HCT116 (cell line): ENCODE data around the gene CNPY1. TPM values are rescaled to one million over a fixed set of nuclear protein-coding genes. Genes with fewer than 3 reads are reported as not detected.

Experiments used
- ATAC-seq: fragments of 200-7000 bp; cut with Tn5 transposase; 2 replicates; pipeline ENCODE4 v1.9.1; 2020; ENCODE audit warnings: mild to moderate bottlenecking, moderate library complexity
- BruUV-seq: library from RNA; stranded (reverse); fragments of 400-500 nt; replicated peaks from 2 replicates; lab custom pipeline; 2021; lab: Mats Ljungman, UMichigan
- CTCF ChIA-PET: fragments of 300-600 bp; sonication (Branson Sonifier 250); formaldehyde crosslinking; loops from one replicate; lab custom pipeline; 2021; ENCODE audit warnings: antibody characterized with exemption; lab: Charles Lee
- POLR2A ChIA-PET: fragments of 300-600, 350-600 bp; sonication (Branson Sonifier 250); formaldehyde crosslinking; loops from one replicate; lab custom pipeline; 2021; ENCODE audit warnings: antibody characterized with exemption; lab: Charles Lee
- RAD21 ChIA-PET, 2 experiments: fragments of 300-600 bp; sonication (Branson Sonifier 250); formaldehyde crosslinking; loops; one replicate each; lab custom pipeline; 2023; ENCODE audit warnings: low total read pairs in 2 of 2; ENCODE audit not compliant: uncharacterized antibody in 2 of 2, unreplicated experiment in 2 of 2, low non-redundant PET in 1 of 2; lab: Charles Lee
- DNase-seq: peaks from one replicate; pipeline ENCODE4 v3.0.0-alpha.2; 2010; ENCODE audit warnings: low read depth, low spot score
- H2AFZ ChIP-seq: fragments of 200-600 bp; shearing (Covaris generic), sonication (generic); 2 replicates; pipeline ENCODE4 v1.6.1; 2017; ENCODE audit warnings: low read depth, mixed run types, mixed read lengths, antibody characterized with exemption, low read length; ENCODE audit not compliant: poor library complexity, severe bottlenecking
- H3K27ac ChIP-seq: 2 replicates; pipeline ENCODE4 v1.5.1; 2012; ENCODE audit warnings: low read depth, low read length
- H3K27me3 ChIP-seq: fragments of 200-600 bp; sonication (generic); 2 replicates; pipeline ENCODE4 v1.6.1; 2016; ENCODE audit warnings: mixed run types, low read length, mixed read lengths; ENCODE audit not compliant: insufficient read depth
- H3K36me3 ChIP-seq, 2 experiments: fragments of 200-500 bp in 1 of 2; fragments of 200-600 bp in 1 of 2; sonication (Bioruptor generic) in 1 of 2; sonication (generic) in 1 of 2; 2 replicates each; pipeline versions ENCODE4 v1.5.1 to v1.6.1; 2014 to 2016; ENCODE audit warnings: low read length in 2 of 2, inconsistent platforms in 1 of 2, mixed read lengths in 1 of 2, mixed run types in 1 of 2; ENCODE audit not compliant: insufficient read depth in 2 of 2, control insufficient read depth in 1 of 2
- H3K4me1 ChIP-seq, 2 experiments: fragments of 200-600 bp in 1 of 2; sonication (generic) in 1 of 2; 2 replicates each; pipeline versions ENCODE4 v1.5.1 to v1.6.1; 2012 to 2017; ENCODE audit warnings: low read length in 2 of 2, inconsistent platforms in 1 of 2, mild to moderate bottlenecking in 1 of 2, mixed read lengths in 1 of 2, mixed run types in 1 of 2, moderate library complexity in 1 of 2; ENCODE audit not compliant: insufficient read depth in 2 of 2, control insufficient read depth in 1 of 2
- H3K4me2 ChIP-seq: fragments of 200-600 bp; sonication (generic); 2 replicates; pipeline ENCODE4 v1.6.1; 2017; ENCODE audit warnings: mixed run types, low read length, mixed read lengths
- H3K4me3 ChIP-seq, 2 experiments: fragments of 200-600 bp in 1 of 2; sonication (generic) in 1 of 2; replicated peaks in 1 of 2; 2 replicates each; pipeline ENCODE4 v1.5.1; 2011 to 2016; ENCODE audit warnings: low read length in 2 of 2, control low read depth in 1 of 2, low read depth in 1 of 2, mild to moderate bottlenecking in 1 of 2, mixed read lengths in 1 of 2, mixed run types in 1 of 2
- H3K79me2 ChIP-seq: fragments of 200-600 bp; sonication (generic); 2 replicates; pipeline ENCODE4 v1.6.1; 2017; ENCODE audit warnings: mild to moderate bottlenecking, mixed run types, low read length, moderate library complexity, mixed read lengths; ENCODE audit not compliant: insufficient read depth
- H3K9ac ChIP-seq: fragments of 200-600 bp; sonication (generic); 2 replicates; pipeline ENCODE4 v1.6.1; 2016; ENCODE audit warnings: low read length, mixed read lengths
- H3K9me2 ChIP-seq: fragments of 200-600 bp; sonication (generic), shearing (Covaris generic); 2 replicates; pipeline ENCODE4 v1.6.1; 2017; ENCODE audit warnings: mixed run types, mild to moderate bottlenecking, moderate library complexity; ENCODE audit not compliant: insufficient read depth
- H3K9me3 ChIP-seq, 2 experiments: fragments of 200-500 bp in 1 of 2; fragments of 200-600 bp in 1 of 2; sonication (Bioruptor generic) in 1 of 2; sonication (generic) in 1 of 2; 2 replicates each; pipeline ENCODE4 v1.6.1; 2014 to 2017; ENCODE audit warnings: low read length in 2 of 2, mixed read lengths in 2 of 2, inconsistent platforms in 1 of 2, low read depth in 1 of 2, mild to moderate bottlenecking in 1 of 2, mixed run types in 1 of 2, moderate library complexity in 1 of 2; ENCODE audit not compliant: control insufficient read depth in 1 of 2, insufficient read depth in 1 of 2
- H4K20me1 ChIP-seq: fragments of 200-600 bp; sonication (generic), shearing (Covaris generic); 2 replicates; pipeline ENCODE4 v1.6.1; 2017; ENCODE audit warnings: mixed run types, mild to moderate bottlenecking, moderate library complexity; ENCODE audit not compliant: insufficient read depth
- CBX3 ChIP-seq: IDR thresholded peaks from 2 replicates; pipeline ENCODE4 v1.6.1; 2012; ENCODE audit warnings: low read depth
- CEBPB ChIP-seq: IDR thresholded peaks from 2 replicates; pipeline ENCODE4 v1.6.1; 2012; ENCODE audit warnings: low read depth
- EGR1 ChIP-seq: IDR thresholded peaks from 2 replicates; pipeline ENCODE4 v1.6.1; 2012; ENCODE audit warnings: low read depth
- ELF1 ChIP-seq: IDR thresholded peaks from 2 replicates; pipeline ENCODE4 v1.6.1; 2012; ENCODE audit warnings: low read depth, borderline replicate concordance
- EZH2phosphoT487 ChIP-seq: fragments of 200-600 bp; IDR thresholded peaks from 2 replicates; pipeline ENCODE4 v1.6.1; 2018; ENCODE audit warnings: antibody characterized with exemption, borderline replicate concordance
- JUND ChIP-seq: IDR thresholded peaks from 2 replicates; pipeline ENCODE4 v1.6.1; 2012
- POLR2A ChIP-seq: IDR thresholded peaks from 2 replicates; pipeline ENCODE4 v1.7.0; 2011; ENCODE audit warnings: borderline replicate concordance; ENCODE audit not compliant: insufficient read depth, insufficient read length; ENCODE audit errors: extremely low read depth
- POLR2AphosphoS5 ChIP-seq: IDR thresholded peaks from 2 replicates; pipeline ENCODE4 v1.6.1; 2011; ENCODE audit warnings: mild to moderate bottlenecking, low read depth, low read length, moderate library complexity
- RAD21 ChIP-seq: IDR thresholded peaks from 2 replicates; pipeline ENCODE4 v1.6.1; 2012; ENCODE audit warnings: low read depth, mild to moderate bottlenecking
- SIN3A ChIP-seq: IDR thresholded peaks from 2 replicates; pipeline ENCODE4 v1.6.1; 2012; ENCODE audit warnings: low read depth
- TCF7L2 ChIP-seq: IDR thresholded peaks from 2 replicates; pipeline ENCODE4 v1.7.0; 2011; ENCODE audit warnings: borderline replicate concordance, inconsistent platforms; ENCODE audit not compliant: insufficient read depth, insufficient read length; ENCODE audit errors: extremely low read depth
- YY1 ChIP-seq: IDR thresholded peaks from 2 replicates; pipeline ENCODE4 v1.6.1; 2011; ENCODE audit warnings: low read length, low read depth, moderate library complexity, mild to moderate bottlenecking; ENCODE audit not compliant: insufficient replicate concordance; ENCODE audit errors: extremely low read depth
- ZNF274 ChIP-seq: fragments of 200-500 bp; sonication (Bioruptor generic); IDR thresholded peaks from 2 replicates; pipeline ENCODE4 v1.6.1; 2014; ENCODE audit warnings: mild to moderate bottlenecking, low read depth, low read length, inconsistent platforms
- intact Hi-C: fragments of 100-400 bp; cut with micrococcal nuclease; formaldehyde crosslinking; loops from 2 replicates; pipeline ENCODE4 v1.10.0; 2022
- total RNA-seq: library from RNA; stranded (reverse); gene quantifications from one replicate; pipeline ENCODE4 v1.2.1, GENCODE V29; 2021; ENCODE audit not compliant: unreplicated experiment
- TF ChIP-seq, protein P1 (sequence below): IDR thresholded peaks from 2 replicates; pipeline ENCODE4 v1.6.1; 2011; ENCODE audit warnings: mild to moderate bottlenecking, low read length, moderate library complexity; ENCODE audit not compliant: insufficient replicate concordance; ENCODE audit errors: extremely low read depth
- TF ChIP-seq, protein P2 (sequence below): IDR thresholded peaks from 2 replicates; pipeline ENCODE4 v1.6.1; 2012
- TF ChIP-seq, protein P3 (sequence below): IDR thresholded peaks from 2 replicates; pipeline ENCODE4 v1.6.1; 2012; ENCODE audit warnings: low read depth

CNPY1 gene
- total RNA-seq, 1 experiment from 2014 or later = not detected

DNA sequence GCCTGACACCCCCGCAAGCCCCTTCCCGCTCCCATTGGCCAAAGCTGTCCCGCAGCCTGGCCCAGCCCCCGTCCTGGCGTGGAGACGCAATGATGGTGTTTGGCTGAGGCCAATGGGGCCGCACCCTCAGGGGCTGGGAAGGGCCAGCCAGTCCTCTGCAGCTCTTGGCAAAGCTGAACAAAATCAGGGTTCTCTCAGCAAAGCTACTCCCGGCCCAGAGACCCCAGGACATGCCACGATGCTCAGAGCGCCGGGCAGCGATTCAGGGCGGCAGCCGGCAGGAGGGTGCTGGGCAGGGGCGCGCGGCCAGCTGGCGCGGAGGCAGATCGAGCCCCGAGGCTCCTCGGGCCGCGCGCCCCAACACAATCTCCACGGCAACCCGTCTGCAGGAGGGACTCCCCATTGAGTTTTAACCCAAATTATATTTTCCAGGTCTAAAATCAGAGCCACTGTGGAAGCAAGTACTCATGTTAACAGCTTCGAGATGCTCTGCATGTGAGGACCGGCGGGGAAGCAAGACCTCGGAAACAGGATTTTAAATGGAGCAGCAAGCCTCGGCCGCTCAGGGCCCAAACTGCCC is 8.8 kb upstream of the CNPY1 start:
- CTCF ChIA-PET = no interaction called here
- RAD21 ChIA-PET = no interaction called here
- Histone ChIP-seq H3K4me2 (no peak overlapping the region), H3K27ac (no peak overlapping the region), H3K9ac (no peak overlapping the region), H3K9me3 (no peaks in the 10 kb centered on the region), H3K4me1 (no peaks in the 10 kb centered on the region), H3K4me3 (no peak overlapping the region), H3K79me2 (no peaks in the 10 kb centered on the region), H3K9me2 (no peaks in the 10 kb centered on the region), H2AFZ (no peak overlapping the region), H3K27me3 (no peaks in the 10 kb centered on the region), H3K36me3 (no peaks in the 10 kb centered on the region), H4K20me1 (no peaks in the 10 kb centered on the region)
- intact Hi-C loops = no loop called here
- POLR2A ChIA-PET = no interaction called here
- no TSS peak for BruUV-seq
- TF ChIP-seq TCF7L2 (no peak), YY1 (no peak), CEBPB (no peak), JUND (no peak), EZH2phosphoT487 (no peak), EGR1 (no peak)
- TF ChIP-seq, protein P1, sequence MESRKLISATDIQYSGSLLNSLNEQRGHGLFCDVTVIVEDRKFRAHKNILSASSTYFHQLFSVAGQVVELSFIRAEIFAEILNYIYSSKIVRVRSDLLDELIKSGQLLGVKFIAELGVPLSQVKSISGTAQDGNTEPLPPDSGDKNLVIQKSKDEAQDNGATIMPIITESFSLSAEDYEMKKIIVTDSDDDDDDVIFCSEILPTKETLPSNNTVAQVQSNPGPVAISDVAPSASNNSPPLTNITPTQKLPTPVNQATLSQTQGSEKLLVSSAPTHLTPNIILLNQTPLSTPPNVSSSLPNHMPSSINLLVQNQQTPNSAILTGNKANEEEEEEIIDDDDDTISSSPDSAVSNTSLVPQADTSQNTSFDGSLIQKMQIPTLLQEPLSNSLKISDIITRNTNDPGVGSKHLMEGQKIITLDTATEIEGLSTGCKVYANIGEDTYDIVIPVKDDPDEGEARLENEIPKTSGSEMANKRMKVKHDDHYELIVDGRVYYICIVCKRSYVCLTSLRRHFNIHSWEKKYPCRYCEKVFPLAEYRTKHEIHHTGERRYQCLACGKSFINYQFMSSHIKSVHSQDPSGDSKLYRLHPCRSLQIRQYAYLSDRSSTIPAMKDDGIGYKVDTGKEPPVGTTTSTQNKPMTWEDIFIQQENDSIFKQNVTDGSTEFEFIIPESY = no peak
- DNase-seq = no peak
- ATAC-seq = no peak

DNA sequence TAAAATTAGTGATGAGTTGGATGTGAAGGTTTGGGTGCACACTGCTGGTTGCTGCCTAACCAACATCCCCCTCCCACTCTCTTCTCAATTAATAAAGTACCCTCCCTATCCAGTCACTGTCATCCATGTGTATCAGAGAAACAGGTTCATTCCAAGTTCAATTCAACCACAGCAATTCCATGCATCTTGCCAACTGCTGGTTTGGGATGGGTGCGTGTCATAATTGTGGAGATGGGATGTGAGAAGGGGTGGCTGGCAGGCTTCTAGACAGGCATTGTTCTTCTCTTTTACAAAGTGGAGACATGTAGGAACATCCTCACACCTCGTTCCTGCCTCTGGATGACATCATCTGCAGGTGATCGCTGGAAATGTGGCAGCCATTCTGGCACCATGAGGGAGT is 7.5 kb upstream of the CNPY1 start:
- DNase-seq = no peak
- Histone ChIP-seq H4K20me1 (no peaks in the 10 kb centered on the region), H3K9me2 (no peaks in the 10 kb centered on the region), H3K4me3 (no peak overlapping the region), H3K36me3 (no peaks in the 10 kb centered on the region), H2AFZ (no peak overlapping the region), H3K27me3 (no peaks in the 10 kb centered on the region), H3K4me2 (no peak overlapping the region), H3K9me3 (no peaks in the 10 kb centered on the region), H3K9ac (no peak overlapping the region), H3K4me1 (no peaks in the 10 kb centered on the region), H3K27ac (no peak overlapping the region), H3K79me2 (no peaks in the 10 kb centered on the region)
- intact Hi-C loops = no loop called here
- BruUV-seq = no TSS peak
- TF ChIP-seq YY1 (no peak), POLR2AphosphoS5 (no peak), ZNF274 (no peak), EGR1 (no peak), ELF1 (no peak), POLR2A (no peak), SIN3A (no peak), RAD21 (no peak), CBX3 (no peak)
- TF ChIP-seq, protein P2, sequence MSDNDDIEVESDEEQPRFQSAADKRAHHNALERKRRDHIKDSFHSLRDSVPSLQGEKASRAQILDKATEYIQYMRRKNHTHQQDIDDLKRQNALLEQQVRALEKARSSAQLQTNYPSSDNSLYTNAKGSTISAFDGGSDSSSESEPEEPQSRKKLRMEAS = no peak
- TF ChIP-seq, protein P3, sequence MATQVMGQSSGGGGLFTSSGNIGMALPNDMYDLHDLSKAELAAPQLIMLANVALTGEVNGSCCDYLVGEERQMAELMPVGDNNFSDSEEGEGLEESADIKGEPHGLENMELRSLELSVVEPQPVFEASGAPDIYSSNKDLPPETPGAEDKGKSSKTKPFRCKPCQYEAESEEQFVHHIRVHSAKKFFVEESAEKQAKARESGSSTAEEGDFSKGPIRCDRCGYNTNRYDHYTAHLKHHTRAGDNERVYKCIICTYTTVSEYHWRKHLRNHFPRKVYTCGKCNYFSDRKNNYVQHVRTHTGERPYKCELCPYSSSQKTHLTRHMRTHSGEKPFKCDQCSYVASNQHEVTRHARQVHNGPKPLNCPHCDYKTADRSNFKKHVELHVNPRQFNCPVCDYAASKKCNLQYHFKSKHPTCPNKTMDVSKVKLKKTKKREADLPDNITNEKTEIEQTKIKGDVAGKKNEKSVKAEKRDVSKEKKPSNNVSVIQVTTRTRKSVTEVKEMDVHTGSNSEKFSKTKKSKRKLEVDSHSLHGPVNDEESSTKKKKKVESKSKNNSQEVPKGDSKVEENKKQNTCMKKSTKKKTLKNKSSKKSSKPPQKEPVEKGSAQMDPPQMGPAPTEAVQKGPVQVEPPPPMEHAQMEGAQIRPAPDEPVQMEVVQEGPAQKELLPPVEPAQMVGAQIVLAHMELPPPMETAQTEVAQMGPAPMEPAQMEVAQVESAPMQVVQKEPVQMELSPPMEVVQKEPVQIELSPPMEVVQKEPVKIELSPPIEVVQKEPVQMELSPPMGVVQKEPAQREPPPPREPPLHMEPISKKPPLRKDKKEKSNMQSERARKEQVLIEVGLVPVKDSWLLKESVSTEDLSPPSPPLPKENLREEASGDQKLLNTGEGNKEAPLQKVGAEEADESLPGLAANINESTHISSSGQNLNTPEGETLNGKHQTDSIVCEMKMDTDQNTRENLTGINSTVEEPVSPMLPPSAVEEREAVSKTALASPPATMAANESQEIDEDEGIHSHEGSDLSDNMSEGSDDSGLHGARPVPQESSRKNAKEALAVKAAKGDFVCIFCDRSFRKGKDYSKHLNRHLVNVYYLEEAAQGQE = no peak
- ChIA-PET CTCF (no interaction called here), RAD21 (no interaction called here), POLR2A (no interaction called here)
- ATAC-seq = no peak
